NCI-H2081 treated with DMSO at 0.1 percent for 48 hours (cell line): ENCODE measurements around the gene LTBP2.

ENCODE experiments used
- DNase-seq: peaks from one replicate; lab custom pipeline; 2025; lab: John Stamatoyannopoulos, UW

Gene LTBP2

GRCh38 chr14:74612350-74613021, 449 bp upstream of the LTBP2 start:
- DNase-seq, result peak; percentile 16

DNA sequence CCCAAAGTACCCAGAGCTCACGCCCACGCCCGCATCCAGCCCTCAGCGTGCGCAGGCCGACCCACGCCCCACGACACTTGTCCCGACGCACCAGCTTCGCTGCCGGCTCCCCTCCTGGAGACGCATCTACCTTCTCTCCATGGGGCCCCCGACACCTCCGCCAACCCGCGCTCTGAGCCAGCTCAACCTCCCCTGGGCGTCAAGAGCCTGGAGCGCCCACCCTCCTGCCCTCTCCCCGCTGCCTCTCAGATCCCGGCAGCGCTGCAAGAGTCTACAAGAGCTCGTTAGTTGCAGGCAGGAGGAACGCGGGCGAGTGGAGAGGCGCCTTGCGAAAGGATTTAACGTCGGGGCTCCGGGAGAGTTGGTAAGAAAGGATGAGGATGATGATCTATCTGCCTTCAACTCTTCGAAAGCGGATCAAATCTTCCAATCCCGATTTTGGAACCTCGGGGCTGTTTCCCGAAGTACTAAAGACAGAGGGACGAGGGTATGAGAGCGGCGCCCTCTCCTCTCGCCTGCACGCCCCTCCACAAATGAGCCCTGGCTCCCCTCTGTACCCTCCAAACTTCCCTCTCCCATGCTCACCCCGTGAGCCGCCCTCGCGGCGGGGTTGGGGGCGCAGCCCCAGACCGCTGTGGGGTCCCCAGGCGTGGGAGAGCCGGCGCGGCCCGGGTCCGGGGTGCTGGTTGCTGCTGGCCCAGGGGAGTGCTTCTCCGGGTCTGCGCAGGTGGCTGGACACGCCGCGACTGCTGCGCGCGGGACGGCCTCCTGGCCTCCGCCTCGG, 979 bp downstream of the LTBP2 start:
- DNase-seq, result no peak

DNA sequence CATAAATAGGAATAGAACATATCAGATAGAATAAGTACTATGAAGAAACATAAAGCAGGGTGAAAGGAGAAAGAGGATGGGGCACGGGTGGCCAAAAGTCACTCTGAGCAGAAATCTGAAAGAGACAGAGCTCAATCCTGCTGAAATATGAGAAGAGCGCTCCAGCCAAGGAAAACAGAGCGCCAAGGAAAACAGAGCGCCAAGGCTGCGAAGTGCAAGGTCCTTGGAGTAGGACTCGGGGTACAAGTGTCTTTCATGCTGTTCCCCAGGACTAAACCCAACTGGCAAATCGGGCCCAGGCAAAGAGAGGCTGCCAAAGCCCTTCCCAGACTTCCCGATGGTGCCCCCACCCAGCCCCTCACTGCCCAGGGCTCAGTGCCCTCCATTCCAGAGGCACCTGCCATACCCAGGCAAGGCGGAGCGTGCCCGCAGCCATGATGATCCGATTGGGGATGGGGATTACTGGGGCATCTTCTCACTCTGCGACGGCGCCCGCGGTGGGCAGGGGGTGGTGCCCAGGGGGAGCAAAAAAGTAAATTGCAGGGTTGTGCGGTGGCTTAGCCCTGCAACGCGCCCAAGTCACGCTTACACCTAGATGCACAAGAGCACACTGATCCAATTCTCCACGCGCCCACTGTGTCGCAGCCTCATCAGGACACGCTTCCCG, 1.7 kb downstream of the LTBP2 start:
- no peak for DNase-seq

- no peak for DNase-seq
Measured at GRCh38 chr14:74609721-74610120, 2.3 kb downstream of the LTBP2 start.

GRCh38 chr14:74608959-74609611, 3.0 kb downstream of the LTBP2 start:
- DNase-seq, result peak; percentile 61

GRCh38 chr14:74606727-74607126, 5.3 kb downstream of the LTBP2 start:
- DNase-seq, result no peak

DNA sequence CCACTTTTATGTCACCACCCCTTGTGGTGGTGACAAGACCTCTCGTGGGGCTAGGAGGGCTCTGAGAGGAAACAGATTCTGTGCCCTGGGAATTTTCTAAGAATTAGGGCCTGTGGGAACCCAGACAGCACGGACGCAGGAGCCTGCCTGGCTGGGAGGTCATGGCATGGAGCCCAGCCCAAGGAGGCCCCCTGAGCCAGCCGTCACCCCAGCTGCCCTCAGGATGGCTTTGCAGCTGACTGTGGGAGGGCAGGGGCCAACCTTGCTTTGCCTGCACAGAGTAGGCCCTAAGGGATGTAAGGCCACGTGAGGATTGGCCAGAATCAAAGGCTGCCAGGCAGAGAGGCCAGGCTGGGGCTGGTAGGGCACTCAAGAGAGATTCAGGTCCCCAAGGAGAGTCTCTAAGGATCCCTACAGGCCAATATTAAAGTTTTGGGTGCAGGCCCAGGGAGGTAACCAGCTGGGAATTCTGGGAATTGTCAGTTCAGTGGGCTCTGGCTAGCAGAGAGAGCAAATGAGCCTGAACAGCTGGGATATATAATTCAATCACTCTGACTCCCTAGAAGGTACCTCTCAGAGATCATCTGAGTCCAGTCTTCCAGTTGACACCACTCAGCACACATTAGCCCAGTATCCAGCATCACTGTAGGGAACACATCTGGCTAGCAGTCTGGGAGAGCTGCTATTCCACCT, 6.4 kb downstream of the LTBP2 start:
- DNase-seq, result no peak

DNA sequence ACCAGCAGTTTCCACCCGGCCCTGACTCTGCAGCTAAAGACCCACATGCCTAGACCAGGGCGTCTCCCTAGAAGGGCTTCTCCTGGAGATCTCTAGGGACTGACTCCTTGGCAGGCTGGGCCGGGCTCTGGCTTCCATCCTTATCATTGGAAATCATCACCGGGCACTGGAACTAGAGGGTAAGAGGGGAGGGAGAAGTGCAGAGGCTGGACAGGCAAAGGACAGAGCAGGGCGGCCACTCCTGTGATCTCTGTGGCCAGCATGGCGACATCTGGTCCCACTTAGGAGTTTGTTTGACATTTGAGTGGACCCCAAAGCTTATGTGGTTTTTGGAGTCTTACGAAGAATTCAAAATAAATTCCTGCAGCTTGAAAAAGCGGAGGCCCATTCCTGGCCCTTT, 7.1 kb downstream of the LTBP2 start:
- no peak for DNase-seq

DNA sequence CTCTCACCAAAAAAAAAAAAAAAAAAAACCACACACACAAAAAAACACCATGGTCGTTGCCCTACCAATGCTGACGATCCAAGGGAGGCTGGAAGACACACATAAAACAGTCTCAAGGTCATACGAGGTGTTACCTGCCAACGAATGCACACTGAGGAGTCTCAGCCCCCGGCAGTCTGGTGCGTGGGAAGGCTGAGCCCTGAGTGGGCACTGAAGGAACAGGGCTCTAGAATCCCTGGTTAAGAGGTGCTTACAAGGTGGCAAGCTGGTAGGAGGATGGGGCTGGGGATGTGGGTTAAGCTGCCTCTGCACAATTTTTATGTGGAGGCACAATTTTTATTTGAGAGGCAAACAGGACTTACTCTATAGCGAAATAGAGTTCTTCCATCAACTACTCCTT, 7.9 kb downstream of the LTBP2 start:
- DNase-seq, result no peak

- DNase-seq, result no peak
Measured at GRCh38 chr14:74601982-74602381, 10.1 kb downstream of the LTBP2 start.

GRCh38 chr14:74599946-74600345, 12.1 kb downstream of the LTBP2 start:
- no peak for DNase-seq

- no peak for DNase-seq
Measured at GRCh38 chr14:74599321-74599761, 12.7 kb downstream of the LTBP2 start.

DNA sequence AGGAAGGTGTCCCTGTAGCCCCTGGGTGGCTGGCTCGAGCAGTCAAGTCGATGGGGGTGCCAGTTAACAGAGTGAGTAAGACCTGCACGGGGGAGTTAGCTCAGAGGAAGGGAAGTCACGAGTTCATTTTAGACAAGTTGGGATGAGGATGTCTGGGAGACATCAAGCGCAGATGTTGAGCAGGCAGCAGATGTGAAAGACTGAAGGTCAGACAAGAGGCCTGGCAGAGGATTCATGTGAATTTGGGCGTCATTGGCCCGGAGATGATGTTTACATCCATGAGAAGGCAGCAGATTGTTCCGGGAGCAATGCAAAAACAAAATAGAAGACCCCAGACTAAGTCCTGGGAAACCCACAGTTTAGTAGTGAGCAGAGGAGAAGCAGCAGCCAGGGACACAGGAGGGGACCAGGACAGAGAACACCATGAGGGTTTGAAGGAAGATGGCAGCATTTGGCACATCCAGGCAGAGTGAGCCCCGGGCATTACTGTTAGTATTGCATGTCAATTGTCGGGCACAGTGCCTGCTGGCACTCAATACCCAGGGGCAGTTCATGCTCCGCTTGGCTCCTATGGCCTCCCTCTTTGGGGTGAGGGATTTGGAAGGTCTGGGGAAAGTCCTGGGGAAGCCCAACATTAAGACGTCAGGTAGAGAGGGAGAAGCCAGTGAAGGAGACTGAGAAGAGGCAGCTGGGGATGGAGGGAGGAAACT, 15.1 kb downstream of the LTBP2 start:
- no peak for DNase-seq

- DNase-seq, result no peak
Measured at GRCh38 chr14:74595006-74595735, 16.9 kb downstream of the LTBP2 start.

GRCh38 chr14:74594606-74595005, 17.4 kb downstream of the LTBP2 start:
- DNase-seq, result no peak

GRCh38 chr14:74594029-74594428, 18.0 kb downstream of the LTBP2 start:
- DNase-seq, result no peak

GRCh38 chr14:74593241-74593953, 18.6 kb downstream of the LTBP2 start:
- DNase-seq, result no peak

GRCh38 chr14:74592476-74593201, 19.4 kb downstream of the LTBP2 start:
- no peak for DNase-seq

DNA sequence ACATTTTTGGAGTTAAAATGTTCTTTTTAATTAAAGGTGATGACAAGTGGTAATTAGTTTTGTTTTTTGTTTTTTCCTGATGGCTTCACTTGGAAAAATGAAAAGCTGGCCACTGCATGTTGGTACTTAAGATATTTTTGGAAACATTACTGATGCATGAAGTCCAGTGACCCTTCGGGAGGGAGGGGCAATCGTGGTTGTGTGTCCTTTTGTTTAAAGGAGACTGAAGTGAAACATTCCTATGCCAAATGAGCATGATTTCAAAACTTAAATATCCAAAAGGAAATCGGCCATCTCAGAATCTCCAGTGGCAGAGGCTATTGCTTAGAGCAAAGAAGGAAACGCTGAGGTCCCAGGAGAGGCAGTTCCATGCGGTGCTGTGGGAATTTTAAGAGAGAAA, 20.1 kb downstream of the LTBP2 start:
- DNase-seq, result no peak
